GM23338 (cell line): ENCODE measurements around the gene RNF44. TPM values are rescaled to one million over a fixed set of nuclear protein-coding genes. Genes with fewer than 3 reads are reported as not detected.

ENCODE experiments used
- ATAC-seq: fragments of 200-7000 bp; cut with Tn5 transposase; 3 replicates; pipeline ENCODE4 v1.9.1; 2020
- DNase-seq: peaks from one replicate; pipeline ENCODE4 v3.0.0-alpha.2; 2015; ENCODE audit warnings: low spot score
- H2AFZ ChIP-seq: fragments of 200-600 bp; sonication (generic); 2 replicates; pipeline ENCODE4 v1.8.0; 2016; ENCODE audit warnings: antibody characterized with exemption, mild to moderate bottlenecking, moderate library complexity
- H3F3A ChIP-seq: fragments of 200-600 bp; sonication (generic); replicated peaks from 2 replicates; pipeline ENCODE4 v1.8.0; 2017; ENCODE audit warnings: antibody characterized with exemption, mixed run types, low read depth
- H3K27ac ChIP-seq: fragments of 200-600 bp; sonication (generic); 2 replicates; pipeline ENCODE4 v1.6.1; 2016; ENCODE audit warnings: low read depth
- H3K27me3 ChIP-seq: fragments of 200-600 bp; sonication (generic); 2 replicates; pipeline ENCODE4 v1.8.0; 2016; ENCODE audit warnings: mild to moderate bottlenecking, mixed run types, moderate library complexity; ENCODE audit not compliant: insufficient read depth
- H3K36me3 ChIP-seq: fragments of 200-600 bp; sonication (generic); 2 replicates; pipeline ENCODE4 v1.8.0; 2016; ENCODE audit warnings: mild to moderate bottlenecking; ENCODE audit not compliant: insufficient read depth
- H3K4me1 ChIP-seq: fragments of 200-600 bp; sonication (generic); 2 replicates; pipeline ENCODE4 v1.8.0; 2016; ENCODE audit warnings: mild to moderate bottlenecking, moderate library complexity; ENCODE audit not compliant: insufficient read depth
- H3K4me2 ChIP-seq: fragments of 200-600 bp; sonication (generic); 2 replicates; pipeline ENCODE4 v1.7.1; 2017; ENCODE audit warnings: mixed run types
- H3K4me3 ChIP-seq: fragments of 200-600 bp; sonication (generic); 2 replicates; pipeline ENCODE4 v1.6.1; 2016; ENCODE audit warnings: mixed run types
- H3K79me2 ChIP-seq: fragments of 200-600 bp; sonication (generic); replicated peaks from 2 replicates; pipeline ENCODE4 v1.8.0; 2017; ENCODE audit warnings: mild to moderate bottlenecking; ENCODE audit not compliant: insufficient read depth
- H3K9me2 ChIP-seq: fragments of 200-600 bp; sonication (generic); 2 replicates; pipeline ENCODE4 v1.8.0; 2017; ENCODE audit not compliant: insufficient read depth
- H4K20me1 ChIP-seq: fragments of 200-600 bp; sonication (generic); replicated peaks from 2 replicates; pipeline ENCODE4 v1.8.0; 2017; ENCODE audit warnings: mild to moderate bottlenecking; ENCODE audit not compliant: insufficient read depth
- H3K27ac Mint-ChIP-seq: 2 replicates; pipeline ENCODE4 v1.8.0; 2020; ENCODE audit warnings: inconsistent platforms, mild to moderate bottlenecking, moderate library complexity, mixed read lengths
- H3K27me3 Mint-ChIP-seq: 3 replicates; pipeline ENCODE4 v1.8.0; 2022; ENCODE audit warnings: low read depth, mild to moderate bottlenecking, moderate library complexity, mixed read lengths, inconsistent platforms; ENCODE audit not compliant: insufficient read depth, poor library complexity
- H3K36me3 Mint-ChIP-seq: 3 replicates; pipeline ENCODE4 v1.8.0; 2021; ENCODE audit warnings: low read depth, mild to moderate bottlenecking, inconsistent platforms, moderate library complexity, mixed read lengths
- H3K4me1 Mint-ChIP-seq: 3 replicates; pipeline ENCODE4 v1.8.0; 2020; ENCODE audit warnings: mild to moderate bottlenecking, inconsistent platforms, mixed read lengths
- H3K4me3 Mint-ChIP-seq: 3 replicates; pipeline ENCODE4 v1.8.0; 2021; ENCODE audit warnings: moderate library complexity, mild to moderate bottlenecking, inconsistent platforms, mixed read lengths
- H3K9me3 Mint-ChIP-seq: 3 replicates; pipeline ENCODE4 v1.8.0; 2020; ENCODE audit warnings: moderate library complexity, mild to moderate bottlenecking, inconsistent platforms, mixed read lengths
- CREB1 ChIP-seq: fragments of 250-450 bp; sonication (Bioruptor Pico); IDR thresholded peaks from 2 replicates; pipeline ENCODE4 v1.5.0; 2020; ENCODE audit warnings: low read depth, mild to moderate bottlenecking, moderate library complexity
- EZH2 ChIP-seq: fragments of 200-600 bp; sonication (generic); IDR thresholded peaks from one replicate; pipeline ENCODE4 v1.8.0; 2017; ENCODE audit warnings: antibody characterized with exemption, mild to moderate bottlenecking, low read depth; ENCODE audit not compliant: unreplicated experiment
- EZH2phosphoT487 ChIP-seq: fragments of 200-600 bp; sonication (generic); IDR thresholded peaks from one replicate; pipeline ENCODE4 v1.8.1; 2018; ENCODE audit warnings: antibody characterized with exemption; ENCODE audit not compliant: unreplicated experiment
- NANOG ChIP-seq: IDR thresholded peaks from 2 replicates; pipeline ENCODE4 v1.6.1; 2016; ENCODE audit warnings: antibody characterized with exemption, borderline replicate concordance
- POLR2AphosphoS5 ChIP-seq: IDR thresholded peaks from 2 replicates; pipeline ENCODE4 v1.6.1; 2016; ENCODE audit warnings: antibody characterized with exemption, low read depth
- ZNF114 ChIP-seq: fragments of 250-450 bp; sonication (Bioruptor Pico); IDR thresholded peaks from 2 replicates; pipeline ENCODE4 v1.5.0; 2020; ENCODE audit warnings: mild to moderate bottlenecking, moderate library complexity
- ZNF331 ChIP-seq: fragments of 250-450 bp; sonication (Bioruptor Pico); IDR thresholded peaks from 2 replicates; pipeline ENCODE4 v1.5.0; 2020; ENCODE audit warnings: low read depth, mild to moderate bottlenecking, moderate library complexity
- polyA plus RNA-seq: library from polyadenylated mRNA; unstranded; fragments of >200 nt; fragmentation: Nextera tagmentation; extraction: Ambion mirVana; gene quantifications from 2 replicates; pipeline ENCODE4 v1.2.1, GENCODE V29; 2016
- total RNA-seq: library from RNA; depleted of rRNA; stranded (reverse); fragments of >200 nt; shearing (Covaris generic); gene quantifications from 2 replicates; pipeline ENCODE4 v1.2.3, GENCODE V29; 2014
- TF ChIP-seq, protein P1 (sequence below): IDR thresholded peaks from 2 replicates; pipeline ENCODE4 v1.6.1; 2016; ENCODE audit warnings: antibody characterized with exemption
- TF ChIP-seq, protein P2 (sequence below), 2 experiments: fragments of 200-600 bp in 1 of 2; sonication (generic) in 1 of 2; conservative IDR thresholded peaks; 2 replicates each; pipeline versions ENCODE4 v1.5.1 to v1.6.1; 2016 to 2017; ENCODE audit warnings: antibody characterized with exemption in 2 of 2, low read depth in 2 of 2, mild to moderate bottlenecking in 2 of 2, moderate library complexity in 1 of 2
- TF ChIP-seq, protein P3 (sequence below): IDR thresholded peaks from one replicate; pipeline ENCODE4 v1.6.1; 2018; ENCODE audit warnings: antibody characterized with exemption; ENCODE audit not compliant: unreplicated experiment

RNF44 gene
- total and polyA plus RNA-seq, 2 experiments from 2014 or later: 56.7 to 104 TPM

DNA sequence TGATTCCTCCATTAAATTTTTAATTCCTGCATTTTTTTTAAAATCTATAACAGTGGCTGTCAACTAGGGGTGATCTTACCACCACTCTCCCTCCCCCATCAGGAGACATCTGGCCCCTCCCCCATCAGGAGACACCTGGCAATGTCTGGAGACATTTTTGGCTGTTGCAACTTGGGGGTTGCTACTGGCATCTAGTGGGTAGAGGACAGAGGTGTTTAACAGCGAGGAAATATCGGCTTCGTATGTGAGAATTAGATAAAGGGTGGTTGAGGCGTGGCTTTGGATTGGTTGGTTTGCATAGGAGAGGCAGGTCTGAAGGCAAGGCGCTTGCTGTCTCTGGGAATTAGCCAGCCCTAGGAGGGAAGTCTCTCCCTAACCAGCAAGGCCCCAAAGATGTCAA lies 22.5 kb upstream of the RNF44 start:
- Histone ChIP-seq H2AFZ (0 out of 2 replicates have a peak overlapping the region, but pooled peaks have one; percentile 38), H3K4me3 (no peak overlapping the region), H3K27me3 (no peaks in the 10 kb centered on the region), H3F3A (no peaks in the 10 kb centered on the region), H3K4me2 (no peak overlapping the region), H3K4me1 (peaks cover 5% of the 10 kb centered on the region; the same call in 1 of the 2 replicates), H4K20me1 (no peaks in the 10 kb centered on the region), H3K27ac (no peak overlapping the region), H3K9me2 (no peaks in the 10 kb centered on the region), H3K36me3 (no peaks in the 10 kb centered on the region), H3K79me2 (no peaks in the 10 kb centered on the region)
- H3K36me3 Mint-ChIP-seq: no peaks in the 10 kb centered on the region
- H3K27me3 Mint-ChIP-seq: peaks cover 17% of the 10 kb centered on the region
- H3K4me3 Mint-ChIP-seq: no peak overlapping the region
- H3K27ac Mint-ChIP-seq: no peak overlapping the region
- ATAC-seq: peak; percentile 79
- peak; percentile 65 for DNase-seq
- TF ChIP-seq, protein P1, sequence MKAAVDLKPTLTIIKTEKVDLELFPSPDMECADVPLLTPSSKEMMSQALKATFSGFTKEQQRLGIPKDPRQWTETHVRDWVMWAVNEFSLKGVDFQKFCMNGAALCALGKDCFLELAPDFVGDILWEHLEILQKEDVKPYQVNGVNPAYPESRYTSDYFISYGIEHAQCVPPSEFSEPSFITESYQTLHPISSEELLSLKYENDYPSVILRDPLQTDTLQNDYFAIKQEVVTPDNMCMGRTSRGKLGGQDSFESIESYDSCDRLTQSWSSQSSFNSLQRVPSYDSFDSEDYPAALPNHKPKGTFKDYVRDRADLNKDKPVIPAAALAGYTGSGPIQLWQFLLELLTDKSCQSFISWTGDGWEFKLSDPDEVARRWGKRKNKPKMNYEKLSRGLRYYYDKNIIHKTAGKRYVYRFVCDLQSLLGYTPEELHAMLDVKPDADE: no peak
- TF ChIP-seq EZH2 (no peak), NANOG (no peak), POLR2AphosphoS5 (no peak), ZNF114 (no peak), EZH2phosphoT487 (no peak)
- TF ChIP-seq, protein P2, sequence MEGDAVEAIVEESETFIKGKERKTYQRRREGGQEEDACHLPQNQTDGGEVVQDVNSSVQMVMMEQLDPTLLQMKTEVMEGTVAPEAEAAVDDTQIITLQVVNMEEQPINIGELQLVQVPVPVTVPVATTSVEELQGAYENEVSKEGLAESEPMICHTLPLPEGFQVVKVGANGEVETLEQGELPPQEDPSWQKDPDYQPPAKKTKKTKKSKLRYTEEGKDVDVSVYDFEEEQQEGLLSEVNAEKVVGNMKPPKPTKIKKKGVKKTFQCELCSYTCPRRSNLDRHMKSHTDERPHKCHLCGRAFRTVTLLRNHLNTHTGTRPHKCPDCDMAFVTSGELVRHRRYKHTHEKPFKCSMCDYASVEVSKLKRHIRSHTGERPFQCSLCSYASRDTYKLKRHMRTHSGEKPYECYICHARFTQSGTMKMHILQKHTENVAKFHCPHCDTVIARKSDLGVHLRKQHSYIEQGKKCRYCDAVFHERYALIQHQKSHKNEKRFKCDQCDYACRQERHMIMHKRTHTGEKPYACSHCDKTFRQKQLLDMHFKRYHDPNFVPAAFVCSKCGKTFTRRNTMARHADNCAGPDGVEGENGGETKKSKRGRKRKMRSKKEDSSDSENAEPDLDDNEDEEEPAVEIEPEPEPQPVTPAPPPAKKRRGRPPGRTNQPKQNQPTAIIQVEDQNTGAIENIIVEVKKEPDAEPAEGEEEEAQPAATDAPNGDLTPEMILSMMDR (conservative IDR thresholded peaks at IDR 0.05; ENCODE audit: low read depth in 2 of 2): peak; percentile 45 to 49
- peaks cover 7% of the 10 kb centered on the region for H3K4me1 Mint-ChIP-seq
- H3K9me3 Mint-ChIP-seq: peaks cover 5% of the 10 kb centered on the region; the same call in 1 of the 3 replicates

DNA sequence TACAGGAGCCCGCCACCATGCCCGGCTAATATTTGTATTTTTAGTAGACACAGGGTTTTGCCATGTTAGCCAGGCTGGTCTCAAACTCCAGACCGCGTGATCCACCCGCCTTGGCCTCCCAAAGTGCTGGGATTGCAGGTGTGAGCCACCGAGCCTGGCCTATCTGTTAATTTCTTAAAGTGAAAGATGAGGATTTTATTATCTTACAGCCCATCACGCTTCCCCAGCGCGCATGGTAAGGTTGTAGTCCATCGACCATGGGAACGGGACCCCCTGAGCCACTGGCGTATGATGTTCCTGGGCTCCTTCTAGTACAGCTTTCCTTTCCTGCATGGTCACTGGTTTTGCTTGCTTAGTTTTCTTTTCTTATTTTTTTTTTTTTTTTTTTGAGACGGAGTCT lies 20.6 kb upstream of the RNF44 start:
- H3K27me3 Mint-ChIP-seq: peaks cover 13% of the 10 kb centered on the region
- H3K36me3 ChIP-seq: no peaks in the 10 kb centered on the region
- no peaks in the 10 kb centered on the region for H3K36me3 Mint-ChIP-seq
- H3K27ac ChIP-seq: no peak overlapping the region
- H3K4me1 Mint-ChIP-seq: peaks cover 16% of the 10 kb centered on the region
- peaks cover 5% of the 10 kb centered on the region; the same call in 1 of the 3 replicates for H3K9me3 Mint-ChIP-seq
- peaks cover 5% of the 10 kb centered on the region; the same call in 1 of the 2 replicates for H3K4me1 ChIP-seq
- no peak overlapping the region for H2AFZ ChIP-seq
- no peaks in the 10 kb centered on the region for H3K79me2 ChIP-seq
- H3K9me2 ChIP-seq: no peaks in the 10 kb centered on the region
- H3K4me2 ChIP-seq: no peak overlapping the region
- DNase-seq (no peak), ATAC-seq (no peak)
- no peaks in the 10 kb centered on the region for H3K27me3 ChIP-seq
- no peak overlapping the region for H3K27ac Mint-ChIP-seq
- no peak overlapping the region for H3K4me3 Mint-ChIP-seq
- H4K20me1 ChIP-seq: no peaks in the 10 kb centered on the region
- H3K4me3 ChIP-seq: no peak overlapping the region
- H3F3A ChIP-seq: no peaks in the 10 kb centered on the region
- TF ChIP-seq CREB1 (CRISPR knock-in tag): no peak
- TF ChIP-seq EZH2phosphoT487: no peak
- TF ChIP-seq, protein P1: no peak
- TF ChIP-seq EZH2: no peak
- no peak for TF ChIP-seq ZNF331 (CRISPR knock-in tag)
- no peak for TF ChIP-seq POLR2AphosphoS5
- TF ChIP-seq ZNF114: no peak
- TF ChIP-seq, protein P3, sequence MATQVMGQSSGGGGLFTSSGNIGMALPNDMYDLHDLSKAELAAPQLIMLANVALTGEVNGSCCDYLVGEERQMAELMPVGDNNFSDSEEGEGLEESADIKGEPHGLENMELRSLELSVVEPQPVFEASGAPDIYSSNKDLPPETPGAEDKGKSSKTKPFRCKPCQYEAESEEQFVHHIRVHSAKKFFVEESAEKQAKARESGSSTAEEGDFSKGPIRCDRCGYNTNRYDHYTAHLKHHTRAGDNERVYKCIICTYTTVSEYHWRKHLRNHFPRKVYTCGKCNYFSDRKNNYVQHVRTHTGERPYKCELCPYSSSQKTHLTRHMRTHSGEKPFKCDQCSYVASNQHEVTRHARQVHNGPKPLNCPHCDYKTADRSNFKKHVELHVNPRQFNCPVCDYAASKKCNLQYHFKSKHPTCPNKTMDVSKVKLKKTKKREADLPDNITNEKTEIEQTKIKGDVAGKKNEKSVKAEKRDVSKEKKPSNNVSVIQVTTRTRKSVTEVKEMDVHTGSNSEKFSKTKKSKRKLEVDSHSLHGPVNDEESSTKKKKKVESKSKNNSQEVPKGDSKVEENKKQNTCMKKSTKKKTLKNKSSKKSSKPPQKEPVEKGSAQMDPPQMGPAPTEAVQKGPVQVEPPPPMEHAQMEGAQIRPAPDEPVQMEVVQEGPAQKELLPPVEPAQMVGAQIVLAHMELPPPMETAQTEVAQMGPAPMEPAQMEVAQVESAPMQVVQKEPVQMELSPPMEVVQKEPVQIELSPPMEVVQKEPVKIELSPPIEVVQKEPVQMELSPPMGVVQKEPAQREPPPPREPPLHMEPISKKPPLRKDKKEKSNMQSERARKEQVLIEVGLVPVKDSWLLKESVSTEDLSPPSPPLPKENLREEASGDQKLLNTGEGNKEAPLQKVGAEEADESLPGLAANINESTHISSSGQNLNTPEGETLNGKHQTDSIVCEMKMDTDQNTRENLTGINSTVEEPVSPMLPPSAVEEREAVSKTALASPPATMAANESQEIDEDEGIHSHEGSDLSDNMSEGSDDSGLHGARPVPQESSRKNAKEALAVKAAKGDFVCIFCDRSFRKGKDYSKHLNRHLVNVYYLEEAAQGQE: no peak
